GM18520 (cell line): ENCODE measurements around the gene AMOTL2.

Experiments used
- ATAC-seq: cut with Tn5 transposase; IDR thresholded peaks from one replicate; pipeline ENCODE4 v1.9.1; 2021; ENCODE audit not compliant: unreplicated experiment

Gene AMOTL2

GRCh38 chr3:134366928-134367811 lies 7.1 kb downstream of the AMOTL2 start:
- ATAC-seq = no peak

DNA sequence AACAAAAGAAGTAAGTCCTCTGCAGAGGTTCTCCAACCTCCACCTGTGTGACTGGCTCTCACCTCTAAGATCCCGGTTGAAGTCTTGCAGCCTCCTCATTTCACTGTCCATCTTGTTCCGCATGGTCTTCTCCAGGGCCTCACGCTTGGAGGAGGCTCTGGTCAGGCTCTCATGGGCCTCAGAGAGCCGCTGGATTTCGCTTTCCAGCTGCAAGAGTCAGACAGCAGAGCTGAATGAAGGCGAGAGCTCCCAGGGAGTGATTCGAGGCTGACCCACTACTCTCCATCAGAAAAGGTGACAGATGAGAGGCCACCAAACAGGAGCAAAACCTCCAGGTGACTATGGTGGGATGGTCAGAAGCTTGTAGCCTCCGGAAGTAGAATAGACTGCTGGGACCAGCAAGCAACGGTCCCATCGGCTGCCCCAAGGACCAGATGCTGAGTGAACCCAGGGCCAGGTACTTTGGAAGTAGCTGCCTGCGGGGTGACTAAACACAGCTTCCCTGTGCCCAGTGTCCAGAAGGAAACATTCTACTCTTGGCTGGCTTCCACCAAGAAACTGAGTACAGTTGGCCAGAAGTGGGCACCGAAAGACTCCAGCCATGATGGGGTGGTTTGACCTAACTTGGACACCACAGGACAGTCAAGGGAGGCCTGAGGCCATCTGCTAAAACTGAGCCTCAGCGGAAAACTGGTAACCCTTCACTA lies 7.9 kb downstream of the AMOTL2 start:
- no peak for ATAC-seq

DNA sequence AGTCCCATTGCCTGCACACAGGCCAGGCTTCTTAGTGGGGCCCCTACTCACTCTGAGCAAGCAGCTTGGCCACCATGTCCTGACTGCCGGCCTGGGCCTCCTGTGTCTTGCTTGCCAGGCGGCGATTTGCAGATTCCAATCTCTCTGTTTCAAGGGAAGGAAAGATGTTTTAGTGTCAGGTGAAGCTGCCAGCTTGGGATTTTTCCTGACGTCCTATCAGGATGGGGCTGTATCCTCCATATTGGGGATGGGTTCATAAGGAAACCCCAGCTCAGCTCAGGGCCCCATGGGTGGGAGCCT lies 8.5 kb downstream of the AMOTL2 start:
- ATAC-seq = no peak

GRCh38 chr3:134364936-134365765 lies 9.1 kb downstream of the AMOTL2 start:
- ATAC-seq = no peak

DNA sequence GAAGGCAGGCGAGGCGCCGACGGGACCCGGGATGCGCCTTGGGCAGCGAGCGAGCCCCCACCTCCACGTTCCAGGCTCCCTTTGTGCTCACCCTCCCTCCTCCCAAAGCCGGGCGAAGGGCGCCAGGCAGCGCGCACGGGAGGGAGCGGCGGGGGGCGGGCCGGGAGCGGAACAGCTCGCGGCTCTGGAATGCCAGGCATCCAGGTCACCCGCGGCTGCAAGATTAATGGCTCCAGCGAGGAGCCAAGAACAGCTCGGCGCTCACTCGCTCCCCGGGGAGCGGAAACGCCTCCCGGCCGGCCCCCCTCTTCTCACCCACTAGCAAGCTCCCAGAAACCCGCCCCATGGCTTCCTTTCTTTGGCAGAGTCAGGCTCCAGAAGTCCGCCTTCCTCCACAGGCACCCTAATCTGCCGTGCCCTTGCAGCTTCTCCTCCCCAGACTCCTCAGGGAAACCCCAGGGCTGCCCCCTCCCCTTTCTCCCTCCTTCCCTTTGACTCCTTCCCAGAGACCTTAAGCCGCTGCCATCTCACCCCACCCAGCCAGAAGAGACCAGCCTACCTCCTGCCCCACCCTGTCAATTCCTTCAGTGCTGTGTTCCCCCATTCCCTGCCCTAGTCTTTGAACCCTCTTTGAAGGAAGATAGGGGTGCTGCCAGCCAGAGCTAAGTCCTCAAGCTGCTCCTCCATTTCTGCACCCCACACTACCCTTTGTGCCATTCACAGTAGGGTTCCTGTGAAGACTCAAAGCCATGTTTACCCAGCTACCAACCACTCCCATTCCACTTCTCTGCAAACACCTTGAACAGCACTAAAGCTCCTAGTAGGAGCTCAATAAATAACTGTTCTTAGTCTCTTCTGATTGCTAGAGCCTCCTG lies 9.9 kb downstream of the AMOTL2 start:
- no peak for ATAC-seq

GRCh38 chr3:134363381-134363755 lies 10.9 kb downstream of the AMOTL2 start:
- ATAC-seq = no peak

DNA sequence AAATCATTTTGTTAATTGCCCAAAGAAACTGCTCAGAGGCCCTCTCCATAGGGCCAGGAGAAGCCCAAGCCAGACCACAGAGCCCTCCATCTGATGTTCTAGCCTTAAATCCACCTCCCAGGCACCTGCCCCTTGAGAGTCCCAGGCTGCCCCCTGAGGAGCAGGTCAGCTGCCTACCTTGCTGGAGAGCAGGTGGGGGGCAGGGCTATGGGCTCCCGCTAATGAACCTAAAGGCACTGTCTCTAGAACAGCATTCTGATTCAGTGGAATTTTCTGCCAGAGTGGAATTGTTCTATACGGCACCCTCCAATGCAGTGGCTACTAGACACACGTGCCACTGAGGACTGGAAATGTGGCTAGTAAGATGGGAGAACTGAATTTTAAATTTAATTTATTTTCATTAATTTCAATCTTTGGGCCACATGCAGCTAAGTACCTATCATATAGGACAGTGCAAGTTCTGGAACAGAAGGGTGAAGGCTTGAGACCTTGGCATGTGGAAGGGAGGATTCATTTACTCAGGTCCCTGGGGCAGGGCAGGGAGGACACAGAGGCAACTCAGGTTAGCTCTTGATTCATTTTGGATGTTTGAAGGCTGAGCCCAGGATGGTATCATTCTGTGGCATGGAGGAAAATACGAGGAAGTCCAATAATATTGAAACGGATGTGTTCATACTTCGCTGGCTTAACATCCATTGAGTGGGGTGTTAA lies 11.4 kb downstream of the AMOTL2 start:
- ATAC-seq = no peak

DNA sequence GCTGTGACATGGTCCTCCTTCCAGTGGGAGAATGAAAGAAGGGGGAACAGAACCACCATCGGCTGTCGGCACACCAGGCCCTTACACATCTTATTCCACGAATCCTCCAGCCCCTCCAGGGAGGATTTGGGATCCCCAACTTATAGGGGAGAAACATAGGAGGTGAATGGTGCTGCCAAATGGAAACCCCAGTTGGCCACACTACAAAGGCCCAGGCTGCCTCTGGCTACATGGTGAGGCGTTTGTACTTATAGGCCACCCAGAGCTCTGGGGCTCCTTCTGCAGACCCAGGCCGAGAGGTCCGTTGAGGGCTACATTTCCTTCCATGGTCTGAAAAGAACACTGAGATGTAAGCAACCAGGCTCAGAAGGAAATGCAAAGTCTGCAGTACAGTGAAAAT lies 12.0 kb downstream of the AMOTL2 start:
- ATAC-seq = no peak

DNA sequence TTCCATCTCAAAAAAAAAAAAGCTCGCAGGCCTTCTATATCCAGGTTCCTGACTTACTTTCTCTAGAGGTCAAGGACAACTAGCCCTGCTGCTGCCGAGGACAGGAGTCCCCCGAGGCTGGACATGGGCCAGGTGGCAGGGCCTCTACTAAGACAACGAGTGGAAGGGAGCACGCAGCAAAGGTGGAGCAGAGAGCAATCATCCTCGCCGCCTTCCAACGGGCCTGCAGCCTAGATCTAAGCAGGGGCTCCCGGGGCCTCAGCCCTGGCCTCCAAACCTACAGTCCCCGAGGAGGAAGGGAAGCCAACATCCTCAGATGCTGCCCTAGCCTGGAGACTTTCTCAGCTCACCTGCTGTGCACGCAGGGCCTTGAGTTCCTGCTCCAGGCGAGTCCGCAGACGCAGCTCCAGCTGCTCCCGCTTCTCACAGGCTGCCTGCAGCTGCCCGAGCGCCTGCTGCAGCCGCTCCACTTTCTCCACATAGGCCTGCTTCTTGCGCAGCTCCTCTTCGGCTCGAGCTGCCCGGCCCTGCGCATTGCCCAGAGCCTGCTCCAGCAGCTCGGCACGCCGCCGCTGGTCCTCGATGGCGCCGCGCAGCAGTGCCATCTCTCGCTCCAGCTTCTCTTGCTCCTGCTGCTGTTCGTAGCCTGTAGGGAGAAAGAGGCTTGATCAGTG lies 12.9 kb downstream of the AMOTL2 start:
- ATAC-seq = no peak

DNA sequence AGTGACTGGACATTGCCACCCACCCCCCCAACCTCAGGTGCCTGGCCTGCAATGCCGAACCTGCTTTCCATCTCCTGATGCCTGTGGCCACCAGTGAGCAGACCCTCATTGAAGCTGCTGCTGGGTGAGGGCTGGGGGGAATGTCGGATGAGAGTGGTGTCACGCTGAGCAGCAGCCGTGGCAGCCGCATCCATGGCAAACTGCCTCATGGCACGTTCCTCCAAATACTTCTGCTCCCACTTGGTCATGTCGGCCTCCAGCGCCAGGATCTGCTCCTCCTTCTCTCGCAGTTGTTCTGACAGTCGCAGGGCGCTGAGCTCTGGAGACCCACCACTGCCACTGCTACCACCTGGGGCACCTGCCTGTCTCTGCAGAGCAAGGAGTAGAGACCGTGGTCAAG lies 14.2 kb downstream of the AMOTL2 start:
- ATAC-seq = no peak

DNA sequence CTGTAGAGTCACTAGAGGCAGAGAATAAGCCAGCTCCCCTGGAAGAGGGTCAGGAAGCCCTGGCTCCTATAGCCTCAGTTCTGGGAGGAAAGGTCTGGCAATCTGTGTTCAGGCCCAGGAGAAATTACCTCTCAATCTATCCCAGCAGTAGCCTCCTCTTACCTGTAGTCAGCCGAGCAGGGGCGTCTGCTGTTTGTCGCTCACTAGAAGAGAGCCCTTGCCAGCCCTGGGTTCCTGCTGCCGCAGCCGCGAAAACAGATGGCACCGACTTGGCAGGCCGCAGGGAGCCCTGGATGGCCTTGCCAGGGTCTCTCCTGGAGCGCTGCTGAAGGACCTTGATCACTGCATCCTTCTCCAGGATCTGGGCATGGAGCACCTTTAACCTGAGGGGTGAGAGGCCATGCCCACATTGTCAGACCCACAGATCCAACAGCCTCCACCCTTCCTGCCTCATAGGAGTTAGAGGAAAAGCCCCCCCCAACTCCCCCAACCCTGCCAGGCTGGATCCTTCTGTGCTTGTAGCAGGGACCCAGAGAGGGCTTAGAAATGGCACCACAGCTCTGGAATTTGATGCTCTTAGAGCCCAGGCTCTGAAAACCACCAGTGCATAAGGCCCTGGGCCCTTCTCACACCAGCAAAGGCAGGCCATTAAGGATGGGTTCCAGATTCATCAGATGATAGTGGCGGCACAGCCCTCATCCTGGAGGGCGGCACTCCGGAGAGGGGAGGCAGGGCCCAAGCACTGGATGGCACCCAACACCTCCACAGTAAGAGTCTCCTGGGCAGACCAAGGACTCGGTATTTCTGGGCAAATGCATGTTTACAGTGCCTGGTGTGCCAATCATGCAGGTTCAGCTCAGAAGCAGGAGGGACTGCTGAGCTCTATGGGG lies 14.9 kb downstream of the AMOTL2 start:
- no peak for ATAC-seq

- ATAC-seq = no peak
Observed at GRCh38 chr3:134357914-134358811, 16.1 kb downstream of the AMOTL2 start.

- no peak for ATAC-seq
Observed at GRCh38 chr3:134357261-134357913, 16.9 kb downstream of the AMOTL2 start.

- ATAC-seq = no peak
Observed at GRCh38 chr3:134356411-134357040, 17.7 kb downstream of the AMOTL2 start.

GRCh38 chr3:134355416-134355815 lies 18.8 kb downstream of the AMOTL2 start:
- ATAC-seq = no peak

GRCh38 chr3:134354612-134355251 lies 19.5 kb downstream of the AMOTL2 start:
- no peak for ATAC-seq
